HFF-Myc (cell line): ENCODE results near the gene NANOS2.
"Not testable (repeated sequence)": the region's sequence is repeated elsewhere in the genome, so short reads cannot be mapped to it uniquely, and the experiment has no call there.

Source experiments
- DNase-seq: peaks from one replicate; pipeline ENCODE4 v3.0.0-alpha.2; 2011; ENCODE audit warnings: low read depth; ENCODE audit errors: extremely low read depth
- H3K4me3 ChIP-seq: replicated peaks from 2 replicates; pipeline ENCODE4 v1.5.1; 2011; ENCODE audit warnings: low read depth, mild to moderate bottlenecking, control low read depth, low read length
- CTCF ChIP-seq: IDR thresholded peaks from 2 replicates; pipeline ENCODE4 v1.5.1; 2012; ENCODE audit warnings: mild to moderate bottlenecking, low read depth, low read length, control low read depth; ENCODE audit errors: missing control alignments

The NANOS2 gene

GRCh38 chr19:45876411-45877197 lies 38.0 kb downstream of the NANOS2 start:
- DNase-seq: no peak
- no peak overlapping the region for H3K4me3 ChIP-seq

GRCh38 chr19:45876161-45876410 lies 38.5 kb downstream of the NANOS2 start:
- no peak for TF ChIP-seq CTCF
- no peak for DNase-seq
- no peak overlapping the region for H3K4me3 ChIP-seq

More at GRCh38 chr19:45876411-45877197, 38.0 kb downstream of the NANOS2 start:
- TF ChIP-seq CTCF: no peak

- no peak for DNase-seq
- no peak overlapping the region for H3K4me3 ChIP-seq
- no peak for TF ChIP-seq CTCF
Observed at GRCh38 chr19:45874620-45874966, 40.0 kb downstream of the NANOS2 start.

GRCh38 chr19:45873219-45873772 lies 41.3 kb downstream of the NANOS2 start:
- TF ChIP-seq CTCF: no peak
- no peak overlapping the region for H3K4me3 ChIP-seq
- no peak for DNase-seq

GRCh38 chr19:45872095-45872919 lies 42.3 kb downstream of the NANOS2 start:
- H3K4me3 ChIP-seq: no peak overlapping the region
- TF ChIP-seq CTCF: no peak
- DNase-seq: no peak

GRCh38 chr19:45870798-45871197 lies 43.8 kb downstream of the NANOS2 start:
- no peak for DNase-seq
- no peak overlapping the region for H3K4me3 ChIP-seq
- no peak for TF ChIP-seq CTCF

- not testable (repeated sequence) for DNase-seq
Observed at GRCh38 chr19:45867241-45867640, 47.3 kb downstream of the NANOS2 start.

More at GRCh38 chr19:45867241-45867640, 47.3 kb downstream of the NANOS2 start:
- H3K4me3 ChIP-seq: not testable (repeated sequence)
